HepG2 (cell line): ENCODE data around the gene C11orf68. TPM values are rescaled to one million over a fixed set of nuclear protein-coding genes. Genes with fewer than 3 reads are reported as not detected.

Source experiments
- ATAC-seq: fragments of 200-7000 bp; cut with Tn5 transposase; 3 replicates; pipeline ENCODE4 v1.9.1; 2020; ENCODE audit warnings: mild to moderate bottlenecking, moderate library complexity
- BruUV-seq: library from RNA; stranded (reverse); fragments of 400-500 nt; replicated peaks from 2 replicates; lab custom pipeline; 2021; lab: Mats Ljungman, UMichigan
- CTCF ChIA-PET: fragments of 300-600 bp; formaldehyde crosslinking; extraction: SDS; loops from one replicate; lab custom pipeline; 2021; ENCODE audit warnings: low total read pairs, inconsistent platforms, low intra/inter-chr PET ratio; lab: Yijun Ruan, JAX
- POLR2A ChIA-PET: fragments of 350-600 bp; sonication (Branson Sonifier 250); formaldehyde crosslinking; loops from one replicate; lab custom pipeline; 2020; ENCODE audit warnings: antibody characterized with exemption, inconsistent platforms; lab: Yijun Ruan, JAX
- DNase-seq: peaks from one replicate; pipeline ENCODE4 v3.0.0-alpha.2; 2015; ENCODE audit warnings: low spot score
- FAIRE-seq: peaks from 3 replicates; lab custom pipeline; 2011; peaks lifted over from hg19 to GRCh38; lab: Jason Lieb, UNC
- H2AFZ ChIP-seq: one replicate; pipeline ENCODE4 v1.6.1; 2011; ENCODE audit warnings: low read length, inconsistent platforms
- H3K27ac ChIP-seq: fragments of 300-600 bp; 3 replicates; pipeline ENCODE4 v1.8.0; 2011; ENCODE audit warnings: mixed run types, mild to moderate bottlenecking, mixed read lengths, low read length, inconsistent platforms; ENCODE audit not compliant: insufficient read depth; ENCODE audit errors: extremely low read length
- H3K27me3 ChIP-seq, 2 experiments: fragments of 200-600 bp in 1 of 2; 2 replicates in 1 of 2; 3 replicates in 1 of 2; pipeline versions ENCODE4 v1.6.0 to v1.8.0; 2011; ENCODE audit warnings: low read length in 2 of 2, mild to moderate bottlenecking in 2 of 2, moderate library complexity in 2 of 2, inconsistent platforms in 1 of 2; ENCODE audit not compliant: insufficient read depth in 2 of 2, control insufficient read depth in 1 of 2
- H3K36me3 ChIP-seq, 2 experiments: fragments of 200-600 bp in 1 of 2; replicated peaks in 1 of 2; 2 replicates in 1 of 2; 3 replicates in 1 of 2; pipeline versions ENCODE4 v1.5.1 to v1.8.0; 2011; ENCODE audit warnings: low read length in 2 of 2, inconsistent platforms in 1 of 2; ENCODE audit not compliant: insufficient read depth in 2 of 2, control insufficient read depth in 1 of 2
- H3K4me1 ChIP-seq: 2 replicates; pipeline ENCODE4 v1.5.1; 2012; ENCODE audit warnings: low read length, inconsistent platforms; ENCODE audit not compliant: insufficient read depth
- H3K4me2 ChIP-seq: 2 replicates; pipeline ENCODE4 v1.6.0; 2011; ENCODE audit warnings: low read depth, low read length, inconsistent platforms
- H3K4me3 ChIP-seq, 3 experiments: fragments of 200-600 bp in 1 of 3; sonication (generic), shearing (Covaris generic) in 1 of 3; replicated peaks in 1 of 3; 2 replicates each; pipeline ENCODE4 v1.5.1; 2011 to 2016; ENCODE audit warnings: low read length in 3 of 3, inconsistent platforms in 2 of 3, low read depth in 2 of 3, mild to moderate bottlenecking in 2 of 3, control low read depth in 1 of 3, mixed read lengths in 1 of 3; ENCODE audit not compliant: insufficient read depth in 1 of 3
- H3K79me2 ChIP-seq: one replicate; pipeline ENCODE4 v1.6.1; 2011; ENCODE audit warnings: low read length, inconsistent platforms; ENCODE audit not compliant: insufficient read depth
- H3K9ac ChIP-seq: 2 replicates; pipeline ENCODE4 v1.6.0; 2011; ENCODE audit warnings: mild to moderate bottlenecking, low read depth, low read length, inconsistent platforms; ENCODE audit not compliant: insufficient read depth
- H3K9me3 ChIP-seq: 2 replicates; pipeline ENCODE4 v1.5.1; 2012; ENCODE audit warnings: mild to moderate bottlenecking, low read length
- H4K20me1 ChIP-seq: 2 replicates; pipeline ENCODE4 v1.6.0; 2011; ENCODE audit warnings: inconsistent platforms, mild to moderate bottlenecking, low read length, moderate library complexity; ENCODE audit not compliant: insufficient read depth
- ARNTL ChIP-seq: sonication (generic); formaldehyde crosslinking; IDR thresholded peaks from 2 replicates; pipeline ENCODE4 v1.4.0; 2020; ENCODE audit warnings: mild to moderate bottlenecking, missing genetic modification reagents
- ELF3 ChIP-seq: IDR thresholded peaks from 2 replicates; pipeline ENCODE4 v1.6.1; 2016; ENCODE audit warnings: missing genetic modification reagents, missing compliant biosample characterization
- NAIF1 ChIP-seq: sonication (generic); formaldehyde crosslinking; IDR thresholded peaks from 2 replicates; pipeline ENCODE4 v1.5.0; 2020; ENCODE audit warnings: mild to moderate bottlenecking, missing genetic modification reagents, borderline replicate concordance
- NFE2 ChIP-seq: sonication (generic); formaldehyde crosslinking; IDR thresholded peaks from 2 replicates; pipeline ENCODE4 v1.4.0; 2020; ENCODE audit warnings: missing genetic modification reagents
- NFRKB ChIP-seq: fragments of 450-650 bp; IDR thresholded peaks from 2 replicates; pipeline ENCODE4 v1.6.1; 2017
- NR2C2 ChIP-seq: sonication (generic); formaldehyde crosslinking; IDR thresholded peaks from 2 replicates; pipeline ENCODE4 v1.4.0; 2020; ENCODE audit warnings: missing genetic modification reagents, mild to moderate bottlenecking, moderate library complexity, borderline replicate concordance
- SOX13 ChIP-seq, 3 experiments: fragments of 450-650 bp in 1 of 3; sonication (generic) in 1 of 3; formaldehyde crosslinking in 1 of 3; IDR thresholded peaks in 2 of 3; conservative IDR thresholded peaks in 1 of 3; 2 replicates each; pipeline versions ENCODE4 v1.5.0 to v1.6.1; 2016 to 2020; ENCODE audit warnings: antibody characterized with exemption in 1 of 3, mild to moderate bottlenecking in 1 of 3, missing compliant biosample characterization in 1 of 3, missing genetic modification reagents in 1 of 3, moderate library complexity in 1 of 3
- SP4 ChIP-seq: sonication (generic); formaldehyde crosslinking; IDR thresholded peaks from 2 replicates; pipeline ENCODE4 v1.8.1; 2023; ENCODE audit warnings: mild to moderate bottlenecking, missing genetic modification reagents
- SPEN ChIP-seq: sonication (generic); formaldehyde crosslinking; IDR thresholded peaks from 2 replicates; pipeline ENCODE4 v1.5.1; 2020; ENCODE audit warnings: low read depth, mild to moderate bottlenecking, missing genetic modification reagents
- TCF12 ChIP-seq, 2 experiments: fragments of 450-650 bp in 1 of 2; sonication (generic) in 1 of 2; formaldehyde crosslinking in 1 of 2; IDR thresholded peaks; 2 replicates each; pipeline versions ENCODE4 v1.6.1 to v1.8.0; 2017 to 2022; ENCODE audit warnings: antibody characterized with exemption in 1 of 2, mild to moderate bottlenecking in 1 of 2, missing genetic modification reagents in 1 of 2, moderate library complexity in 1 of 2
- TRAFD1 ChIP-seq: sonication (generic); formaldehyde crosslinking; IDR thresholded peaks from 2 replicates; pipeline ENCODE4 v1.5.1; 2020; ENCODE audit warnings: missing genetic modification reagents, mild to moderate bottlenecking, borderline replicate concordance
- ZNF225 ChIP-seq: sonication (generic); formaldehyde crosslinking; IDR thresholded peaks from 2 replicates; pipeline ENCODE4 v1.4.0; 2020; ENCODE audit warnings: mild to moderate bottlenecking, missing genetic modification reagents
- ZNF24 ChIP-seq: fragments of 450-650 bp; IDR thresholded peaks from 2 replicates; pipeline ENCODE4 v1.6.1; 2017; ENCODE audit warnings: antibody characterized with exemption, mild to moderate bottlenecking
- ZNF263 ChIP-seq: sonication (generic); formaldehyde crosslinking; IDR thresholded peaks from 2 replicates; pipeline ENCODE4 v1.4.0; 2020; ENCODE audit warnings: missing genetic modification reagents
- ZNF678 ChIP-seq: sonication (generic); formaldehyde crosslinking; IDR thresholded peaks from 2 replicates; pipeline ENCODE4 v1.4.0; 2020; ENCODE audit warnings: mild to moderate bottlenecking, missing genetic modification reagents
- ZNF746 ChIP-seq: sonication (generic); formaldehyde crosslinking; IDR thresholded peaks from 2 replicates; pipeline ENCODE4 v1.8.0; 2022; ENCODE audit warnings: mild to moderate bottlenecking, missing genetic modification reagents
- ZNF83 ChIP-seq: sonication (generic); formaldehyde crosslinking; IDR thresholded peaks from 2 replicates; pipeline ENCODE4 v1.4.0; 2020; ENCODE audit warnings: missing genetic modification reagents, mild to moderate bottlenecking, borderline replicate concordance
- ZNF891 ChIP-seq: sonication (generic); formaldehyde crosslinking; IDR thresholded peaks from 2 replicates; pipeline ENCODE4 v1.5.0; 2020; ENCODE audit warnings: mild to moderate bottlenecking, missing genetic modification reagents
- WGBS: methylation state at CpG from one replicate; pipeline ENCODE4 v1.1.6; 2017; ENCODE audit warnings: low lambda C conversion rate; 5-methylcytosine and 5-hydroxymethylcytosine counted together
- in situ Hi-C: cut with HindIII; loops from 2 replicates; pipeline ENCODE4 v1.10.0; 2017; ENCODE audit warnings: low pct_unique_long_range_greater_than_20kb; ENCODE audit not compliant: extremely low pct_ligation_motif_present
- intact Hi-C: fragments of 100-400 bp; cut with micrococcal nuclease; formaldehyde crosslinking; loops from one replicate; pipeline ENCODE4 v1.10.0; 2022; ENCODE audit not compliant: unreplicated experiment
- polyA plus RNA-seq, 8 experiments: library from polyadenylated mRNA; depleted of rRNA in 3 of 8; stranded (reverse) in 7 of 8; unstranded in 1 of 8; fragments of >200 nt; fragmentation: Illumina TruSeq in 4 of 8; extraction: Trizol in 4 of 8; gene quantifications; 2 replicates each; pipeline versions ENCODE4 v1.2.1 to v1.2.3, GENCODE V29; 2011 to 2016; ENCODE audit warnings: low read depth in 4 of 8, missing spikeins in 1 of 8, mixed read lengths in 1 of 8; ENCODE audit not compliant: insufficient read depth in 1 of 8
- total RNA-seq, 5 experiments: library from RNA; depleted of rRNA; stranded (reverse); fragments of >200 nt; fragmentation: Illumina TruSeq; extraction: Trizol; gene quantifications; 2 replicates each; pipeline ENCODE4 v1.2.3, GENCODE V29; 2016; ENCODE audit warnings: low read depth in 1 of 5

The C11orf68 gene
- total and polyA plus RNA-seq, 2 of the 13 experiments (the other 11 are each of a cell fraction or from before 2014, with no cell fraction given): 8.4 to 28.3 TPM

DNA sequence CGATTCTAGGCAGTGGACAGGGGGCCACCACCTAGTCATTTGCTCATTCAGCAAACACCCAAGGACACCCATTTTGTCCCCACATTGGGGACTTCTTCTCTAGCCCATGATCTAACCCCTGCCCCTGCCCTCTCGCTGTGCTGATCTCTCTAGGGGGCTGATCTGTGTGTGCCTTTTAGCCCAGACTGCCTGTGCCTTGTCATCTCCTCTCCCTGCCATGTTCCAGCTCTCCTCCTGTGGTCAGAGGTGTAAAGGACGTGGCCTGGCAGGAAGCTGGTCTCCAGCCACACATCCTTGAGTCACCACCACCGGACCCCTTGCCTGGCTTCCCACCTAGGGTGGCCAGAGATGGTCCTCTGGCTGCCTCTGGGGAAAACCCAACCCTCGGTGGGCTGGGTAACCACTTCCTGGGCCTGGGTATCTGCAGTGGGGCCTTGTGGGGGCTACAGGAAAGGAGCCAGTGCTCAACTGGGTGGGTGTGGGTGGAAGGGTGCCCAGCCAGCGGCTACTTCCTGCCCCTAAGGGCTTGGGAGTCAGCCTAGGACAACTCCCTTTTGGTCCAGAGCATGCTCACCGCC lies 37.9 kb downstream of the C11orf68 start:
- POLR2A ChIA-PET: no interaction called here
- intact Hi-C loops: no loop called here
- H3K4me3 ChIP-seq: no peak overlapping the region
- no peak for TF ChIP-seq ZNF746 (CRISPR knock-in tag)
- no peak for TF ChIP-seq ZNF678 (CRISPR knock-in tag)
- TF ChIP-seq NFE2 (CRISPR knock-in tag): no peak
- no peak for TF ChIP-seq ZNF24
- TF ChIP-seq SOX13 (IDR thresholded peaks at IDR 0.05): no peak
- TF ChIP-seq SOX13 (CRISPR knock-in tag; conservative IDR thresholded peaks at IDR 0.05 in 1 of 2, IDR thresholded peaks at IDR 0.05 in 1 of 2): no peak
- TF ChIP-seq ZNF891 (CRISPR knock-in tag): no peak
- TF ChIP-seq ZNF83: no peak
- TF ChIP-seq, all 625 proteins: peak for 0
- 42% methylated on average over 4 of the region's 7 CpGs for WGBS
- no TSS peak for BruUV-seq
- Histone ChIP-seq H2AFZ (no peak overlapping the region), H3K4me2 (no peak overlapping the region), H3K27ac (no peak overlapping the region), H3K36me3 (peaks cover 4 to 15% of the 10 kb centered on the region in 2 experiments; a peak in 3 of 5 replicates), H3K4me1 (peaks cover 33% of the 10 kb centered on the region), H3K9me3 (no peaks in the 10 kb centered on the region), H3K9ac (no peak overlapping the region), H3K79me2 (no peaks in the 10 kb centered on the region), H3K27me3 (no peaks in the 10 kb centered on the region), H4K20me1 (no peaks in the 10 kb centered on the region)
- FAIRE-seq: no peak
- CTCF ChIA-PET: no interaction called here
- no peak for DNase-seq
- in situ Hi-C loops: loop anchor here (5.0 kb wide), 1 partner anchor 106 kb away; no protein-coding TSS in a partner anchor
- ATAC-seq: no peak

GRCh38 chr11:65880027-65880426 lies 38.8 kb downstream of the C11orf68 start:
- in situ Hi-C loops (loop anchor here (5.0 kb wide), 1 partner anchor 107 kb away; no protein-coding TSS in a partner anchor), intact Hi-C loops (no loop called here)
- POLR2A ChIA-PET: no interaction called here
- no TSS peak for BruUV-seq
- no peak overlapping the region for H2AFZ ChIP-seq
- no peak for ATAC-seq
- no peak for DNase-seq
- no peaks in the 10 kb centered on the region for H3K79me2 ChIP-seq
- H3K27ac ChIP-seq: no peak overlapping the region
- H3K27me3 ChIP-seq: no peaks in the 10 kb centered on the region
- 79% methylated on average over 5 of the region's 7 CpGs for WGBS
- no peaks in the 10 kb centered on the region for H3K9me3 ChIP-seq
- H3K4me3 ChIP-seq: no peak overlapping the region
- no peak overlapping the region for H3K9ac ChIP-seq
- no peak overlapping the region for H3K4me2 ChIP-seq
- CTCF ChIA-PET: no interaction called here
- peaks cover 4 to 13% of the 10 kb centered on the region in 2 experiments; a peak in 3 of 5 replicates for H3K36me3 ChIP-seq
- FAIRE-seq: no peak
- H4K20me1 ChIP-seq: no peaks in the 10 kb centered on the region
- peaks cover 24% of the 10 kb centered on the region for H3K4me1 ChIP-seq
- TF ChIP-seq ELF3 (CRISPR knock-in tag) (no peak), ARNTL (no peak), NAIF1 (no peak), SOX13 (IDR thresholded peaks at IDR 0.05) (no peak), SOX13 (CRISPR knock-in tag; conservative IDR thresholded peaks at IDR 0.05 in 1 of 2, IDR thresholded peaks at IDR 0.05 in 1 of 2) (no peak), NR2C2 (no peak), TCF12 (IDR thresholded peaks at IDR 0.05) (no peak), TCF12 (CRISPR knock-in tag; IDR thresholded peaks at IDR 0.05) (no peak), ZNF225 (no peak), TRAFD1 (CRISPR knock-in tag) (no peak), ZNF263 (no peak), SP4 (CRISPR knock-in tag) (no peak), NFRKB (no peak), SPEN (CRISPR knock-in tag) (no peak)
